Measurements from ENCODE around the gene TEX9.

GRCh38 chr15:56353119-56353518, 12.1 kb upstream of the TEX9 start:
- TF ChIP-seq CTCF (conservative IDR thresholded peaks at IDR 0.05 in 1 of 2, IDR thresholded peaks at IDR 0.05 in 1 of 2; ENCODE audit: low read depth in 1 of 2, low read length in 2 of 2) (no peak), EZH2 (IDR thresholded peaks at IDR 0.05; ENCODE audit: low read length, missing control alignments) (no peak)
